ENCODE measurements around the gene FGF7. TPM values are rescaled to one million over a fixed set of nuclear protein-coding genes. Genes with fewer than 3 reads are reported as not detected.

FGF7 gene
- total RNA-seq, 1 experiment from 2014 or later = not detected

- Mint-ChIP-seq H3K4me3 (no peak overlapping the region), H3K4me1 (no peaks in the 10 kb centered on the region), H3K9me3 (no peaks in the 10 kb centered on the region), H3K36me3 (ENCODE audit: insufficient read depth in 1 of 3, low read depth in 3 of 3) (no peaks in the 10 kb centered on the region), H3K27ac (no peak overlapping the region), H3K27me3 (ENCODE audit: low read depth) (no peaks in the 10 kb centered on the region)
- no peak overlapping the region for H3K27ac ChIP-seq (ENCODE audit: insufficient read length, low read depth, low read length)
- H4K91ac ChIP-seq (ENCODE audit: insufficient read length, low read depth, low read length) = no peak overlapping the region
- H3K14ac ChIP-seq (ENCODE audit: insufficient read depth, low read length) = no peak overlapping the region
- DNase-seq = no peak
- no peaks in the 10 kb centered on the region for H3K4me1 ChIP-seq (ENCODE audit: insufficient read depth, low read length)
- no peaks in the 10 kb centered on the region for H3K9me3 ChIP-seq (ENCODE audit: control insufficient read depth, low read depth, low read length)
- no peaks in the 10 kb centered on the region for H3K79me1 ChIP-seq (ENCODE audit: insufficient read depth, low read depth, low read length, poor library complexity, severe bottlenecking)
- H3K56ac ChIP-seq (ENCODE audit: insufficient read length, low read depth, low read length) = no peak overlapping the region
- no peaks in the 10 kb centered on the region for H3K23me2 ChIP-seq (ENCODE audit: insufficient read length, low read depth, low read length, poor library complexity, severe bottlenecking)
- no peak overlapping the region for H2BK20ac ChIP-seq (ENCODE audit: low read depth, low read length, poor library complexity, severe bottlenecking)
- H3K18ac ChIP-seq (ENCODE audit: insufficient read length, low read depth, low read length) = no peak overlapping the region
- no peak overlapping the region for H2AK5ac ChIP-seq (ENCODE audit: insufficient read length, low read length)
- H2BK15ac ChIP-seq (ENCODE audit: low read depth, low read length) = no peak overlapping the region
- H3K79me2 ChIP-seq (ENCODE audit: insufficient read depth, low read length) = no peaks in the 10 kb centered on the region
- no CpG with 5 or more reads among the region's 1 CpG for WGBS (ENCODE audit: extremely low coverage, insufficient read length, low lambda C conversion rate)
- no peak overlapping the region for H3K4me2 ChIP-seq (ENCODE audit: insufficient read depth, insufficient read length, low read length)
- H4K5ac ChIP-seq (ENCODE audit: insufficient read length, low read depth, low read length) = no peak overlapping the region
- H3T11ph ChIP-seq (ENCODE audit: low read length) = no peak overlapping the region
- H2BK12ac ChIP-seq (ENCODE audit: insufficient read length, low read depth, low read length) = no peak overlapping the region
- no peaks in the 10 kb centered on the region for H3K27me3 ChIP-seq (ENCODE audit: insufficient read depth, low read length)
- H3K9ac ChIP-seq (ENCODE audit: extremely low read depth, insufficient read length, low read length) = no peak overlapping the region
- no peak overlapping the region for H3K4ac ChIP-seq (ENCODE audit: low read depth, low read length)
- no peak overlapping the region for H2AFZ ChIP-seq (ENCODE audit: low read length)
- no peak for TF ChIP-seq CTCF (conservative IDR thresholded peaks at IDR 0.05)
- H2BK5ac ChIP-seq (ENCODE audit: insufficient read length, low read length) = no peak overlapping the region
- no peak overlapping the region for H4K8ac ChIP-seq (replicated peaks; ENCODE audit: insufficient read length, low read depth, low read length)
- no peak overlapping the region for H3K23ac ChIP-seq (ENCODE audit: insufficient read length, low read depth, low read length)
- no peak overlapping the region for H2BK120ac ChIP-seq (ENCODE audit: low read depth, low read length, poor library complexity, severe bottlenecking)
- no peaks in the 10 kb centered on the region for H4K20me1 ChIP-seq (ENCODE audit: control insufficient read depth, insufficient read depth, insufficient read length)
Measured at GRCh38 chr15:49466119-49466518, 43.1 kb downstream of the FGF7 start.
